H9 (cell line): ENCODE results near the gene VWF. TPM values are rescaled to one million over a fixed set of nuclear protein-coding genes. Genes with fewer than 3 reads are reported as not detected.

Experiments used
- DNase-seq: peaks from one replicate; pipeline ENCODE4 v3.0.0-alpha.2; 2017
- H2AFZ ChIP-seq: one replicate; pipeline ENCODE4 v1.6.1; 2013; ENCODE audit warnings: mild to moderate bottlenecking, low read length, control low read depth, moderate library complexity
- H2AK5ac ChIP-seq: 2 replicates; pipeline ENCODE4 v1.6.1; 2013; ENCODE audit warnings: low read length, control low read depth, mixed read lengths; ENCODE audit not compliant: insufficient read length
- H2BK120ac ChIP-seq: one replicate; pipeline ENCODE4 v1.6.1; 2013; ENCODE audit warnings: low read depth, mild to moderate bottlenecking, low read length, control low read depth, inconsistent platforms; ENCODE audit not compliant: poor library complexity, severe bottlenecking
- H2BK12ac ChIP-seq: 2 replicates; pipeline ENCODE4 v1.6.1; 2013; ENCODE audit warnings: low read length, control low read depth, mixed read lengths, low read depth; ENCODE audit not compliant: insufficient read length
- H2BK15ac ChIP-seq: 2 replicates; pipeline ENCODE4 v1.6.1; 2013; ENCODE audit warnings: low read depth, low read length, control low read depth
- H2BK20ac ChIP-seq: one replicate; pipeline ENCODE4 v1.6.1; 2013; ENCODE audit warnings: low read depth, mild to moderate bottlenecking, low read length, control low read depth, inconsistent platforms; ENCODE audit not compliant: poor library complexity, severe bottlenecking
- H2BK5ac ChIP-seq: 2 replicates; pipeline ENCODE4 v1.6.1; 2013; ENCODE audit warnings: low read length, control low read depth, mixed read lengths; ENCODE audit not compliant: insufficient read length
- H3K14ac ChIP-seq: 2 replicates; pipeline ENCODE4 v1.6.1; 2013; ENCODE audit warnings: low read length, control low read depth; ENCODE audit not compliant: insufficient read depth
- H3K18ac ChIP-seq: 2 replicates; pipeline ENCODE4 v1.6.1; 2013; ENCODE audit warnings: low read depth, mild to moderate bottlenecking, mixed read lengths, low read length, control low read depth; ENCODE audit not compliant: insufficient read length
- H3K23ac ChIP-seq: 2 replicates; pipeline ENCODE4 v1.6.1; 2013; ENCODE audit warnings: low read length, control low read depth, mixed read lengths, low read depth; ENCODE audit not compliant: insufficient read length
- H3K23me2 ChIP-seq: 2 replicates; pipeline ENCODE4 v1.6.1; 2013; ENCODE audit warnings: low read depth, mild to moderate bottlenecking, mixed read lengths, low read length, control low read depth; ENCODE audit not compliant: insufficient read length, poor library complexity, severe bottlenecking
- H3K27ac ChIP-seq: 2 replicates; pipeline ENCODE4 v1.5.1; 2013; ENCODE audit warnings: low read length, control low read depth, mixed read lengths, low read depth; ENCODE audit not compliant: insufficient read length
- H3K27me3 ChIP-seq: 2 replicates; pipeline ENCODE4 v1.6.1; 2013; ENCODE audit warnings: low read length, control low read depth, inconsistent platforms; ENCODE audit not compliant: insufficient read depth
- H3K4ac ChIP-seq: 2 replicates; pipeline ENCODE4 v1.6.1; 2013; ENCODE audit warnings: low read depth, mild to moderate bottlenecking, control low read depth, inconsistent platforms, low read length, moderate library complexity
- H3K4me1 ChIP-seq: 2 replicates; pipeline ENCODE4 v1.6.1; 2013; ENCODE audit warnings: low read length, control low read depth, inconsistent platforms; ENCODE audit not compliant: insufficient read depth
- H3K4me2 ChIP-seq: 2 replicates; pipeline ENCODE4 v1.6.1; 2013; ENCODE audit warnings: low read length, control low read depth, mixed read lengths; ENCODE audit not compliant: insufficient read length, insufficient read depth
- H3K56ac ChIP-seq: 2 replicates; pipeline ENCODE4 v1.6.1; 2013; ENCODE audit warnings: low read depth, mild to moderate bottlenecking, mixed read lengths, low read length, control low read depth; ENCODE audit not compliant: insufficient read length
- H3K79me1 ChIP-seq: 2 replicates; pipeline ENCODE4 v1.6.1; 2013; ENCODE audit warnings: low read depth, mild to moderate bottlenecking, moderate library complexity, low read length, control low read depth, inconsistent platforms; ENCODE audit not compliant: insufficient read depth, poor library complexity, severe bottlenecking
- H3K79me2 ChIP-seq: 2 replicates; pipeline ENCODE4 v1.6.1; 2013; ENCODE audit warnings: low read length, control low read depth, inconsistent platforms; ENCODE audit not compliant: insufficient read depth
- H3K9ac ChIP-seq: 2 replicates; pipeline ENCODE4 v1.6.1; 2013; ENCODE audit warnings: low read length, control low read depth, mixed read lengths; ENCODE audit not compliant: insufficient read length; ENCODE audit errors: extremely low read depth
- H3K9me3 ChIP-seq: one replicate; pipeline ENCODE4 v1.6.1; 2013; ENCODE audit warnings: low read depth, low read length, inconsistent platforms; ENCODE audit not compliant: control insufficient read depth
- H3T11ph ChIP-seq: one replicate; pipeline ENCODE4 v1.6.1; 2013; ENCODE audit warnings: mild to moderate bottlenecking, low read length, control low read depth, inconsistent platforms
- H4K20me1 ChIP-seq: one replicate; pipeline ENCODE4 v1.6.1; 2013; ENCODE audit not compliant: control insufficient read depth, insufficient read length, insufficient read depth
- H4K5ac ChIP-seq: 2 replicates; pipeline ENCODE4 v1.6.1; 2013; ENCODE audit warnings: low read depth, mild to moderate bottlenecking, mixed read lengths, low read length, control low read depth; ENCODE audit not compliant: insufficient read length
- H4K8ac ChIP-seq: replicated peaks from 2 replicates; pipeline ENCODE4 v1.6.1; 2013; ENCODE audit warnings: low read length, control low read depth, mixed read lengths, low read depth; ENCODE audit not compliant: insufficient read length
- H4K91ac ChIP-seq: 2 replicates; pipeline ENCODE4 v1.6.1; 2013; ENCODE audit warnings: low read depth, mild to moderate bottlenecking, moderate library complexity, mixed read lengths, low read length, control low read depth; ENCODE audit not compliant: insufficient read length
- H3K27ac Mint-ChIP-seq, 3 experiments: 2 replicates in 2 of 3; 3 replicates in 1 of 3; pipeline ENCODE4 v1.8.0; 2020 to 2021; ENCODE audit warnings: mixed read lengths in 3 of 3, mild to moderate bottlenecking in 1 of 3, moderate library complexity in 1 of 3
- H3K27me3 Mint-ChIP-seq: 2 replicates; pipeline ENCODE4 v1.8.0; 2021; ENCODE audit warnings: low read depth, mild to moderate bottlenecking, moderate library complexity, mixed read lengths
- H3K36me3 Mint-ChIP-seq, 3 experiments: 2 replicates in 2 of 3; 3 replicates in 1 of 3; pipeline ENCODE4 v1.8.0; 2020 to 2021; ENCODE audit warnings: low read depth in 3 of 3, mixed read lengths in 3 of 3; ENCODE audit not compliant: insufficient read depth in 1 of 3
- H3K4me1 Mint-ChIP-seq, 2 experiments: 2 replicates each; pipeline ENCODE4 v1.8.0; 2020; ENCODE audit warnings: mixed read lengths in 2 of 2
- H3K4me3 Mint-ChIP-seq, 2 experiments: 2 replicates in 1 of 2; 3 replicates in 1 of 2; pipeline ENCODE4 v1.8.0; 2020 to 2021; ENCODE audit warnings: mild to moderate bottlenecking in 2 of 2, mixed read lengths in 2 of 2, moderate library complexity in 1 of 2
- H3K9me3 Mint-ChIP-seq, 2 experiments: 2 replicates in 1 of 2; 3 replicates in 1 of 2; pipeline ENCODE4 v1.8.0; 2020; ENCODE audit warnings: mild to moderate bottlenecking in 2 of 2, mixed read lengths in 2 of 2, moderate library complexity in 1 of 2
- CTCF ChIP-seq: fragments of 200-600 bp; sonication (generic); conservative IDR thresholded peaks from 3 replicates; pipeline ENCODE4 v1.8.0; 2021; ENCODE audit warnings: antibody characterized with exemption, mild to moderate bottlenecking
- WGBS: extraction: QIAGEN DNeasy Blood & Tissue Kit; methylation state at CpG from one replicate; pipeline ENCODE4 v1.1.7; 2013; ENCODE audit warnings: missing lambda C conversion rate, low lambda C conversion rate, mixed read lengths; ENCODE audit not compliant: insufficient read length; ENCODE audit errors: extremely low coverage; 5-methylcytosine and 5-hydroxymethylcytosine counted together
- total RNA-seq: library from RNA; stranded (reverse); gene quantifications from 2 replicates; pipeline ENCODE4 v1.2.1, GENCODE V29; 2021

VWF gene
- total RNA-seq, 1 experiment from 2014 or later: 0.17 TPM

DNA sequence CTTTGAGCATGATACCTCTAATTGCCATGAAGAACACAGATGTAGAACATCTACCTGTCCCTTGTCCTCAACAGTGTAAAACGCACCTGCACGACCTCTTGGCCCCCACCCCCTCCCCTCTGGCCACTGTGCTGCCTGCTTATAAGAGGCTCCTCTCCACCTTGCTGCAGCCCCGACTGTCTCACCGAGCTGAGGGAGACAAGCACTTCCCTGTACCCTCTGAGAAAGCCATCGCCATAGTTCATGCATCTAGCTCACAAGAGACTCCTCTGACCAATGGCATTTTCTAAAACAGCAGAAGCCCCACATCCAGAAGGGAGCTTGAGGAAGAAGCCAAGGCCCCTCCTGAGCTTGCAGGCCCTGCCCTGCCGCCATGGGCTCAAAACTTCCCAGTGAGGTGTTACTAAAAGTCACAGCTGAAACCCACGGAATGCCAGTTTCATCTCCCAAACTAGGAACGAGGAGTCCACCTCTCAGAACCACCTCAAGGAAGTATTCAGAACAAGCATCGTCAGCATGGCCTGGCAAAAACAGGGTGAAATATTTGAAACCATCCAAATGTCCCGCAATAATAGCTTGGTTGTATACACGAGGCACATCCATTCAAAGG, 157.9 kb downstream of the VWF start:
- Histone ChIP-seq H4K91ac (no peak overlapping the region), H2BK20ac (no peak overlapping the region), H3K79me2 (no peaks in the 10 kb centered on the region), H2BK12ac (no peak overlapping the region), H2BK120ac (no peak overlapping the region), H3K4ac (no peak overlapping the region), H2BK5ac (no peak overlapping the region), H2BK15ac (no peak overlapping the region), H3K79me1 (no peaks in the 10 kb centered on the region), H4K8ac (no peak overlapping the region), H2AFZ (no peak overlapping the region), H4K5ac (no peak overlapping the region), H3K23ac (no peak overlapping the region), H3K18ac (no peak overlapping the region), H3K23me2 (no peaks in the 10 kb centered on the region), H3K27me3 (no peaks in the 10 kb centered on the region), H3T11ph (no peak overlapping the region), H3K4me1 (peaks cover 12% of the 10 kb centered on the region; the same call in 1 of the 2 replicates), H3K4me2 (no peak overlapping the region), H2AK5ac (no peak overlapping the region), H4K20me1 (no peaks in the 10 kb centered on the region), H3K9me3 (no peaks in the 10 kb centered on the region), H3K56ac (no peak overlapping the region), H3K27ac (no peak overlapping the region), H3K14ac (no peak overlapping the region), H3K9ac (no peak overlapping the region)
- no peak overlapping the region for H3K4me3 Mint-ChIP-seq
- no peak overlapping the region for H3K27ac Mint-ChIP-seq
- no CpG with 5 or more reads among the region's 11 CpGs for WGBS
- H3K36me3 Mint-ChIP-seq: no peaks in the 10 kb centered on the region
- H3K9me3 Mint-ChIP-seq: no peaks in the 10 kb centered on the region
- H3K27me3 Mint-ChIP-seq: peaks cover 24% of the 10 kb centered on the region
- no peak for TF ChIP-seq CTCF
- DNase-seq: no peak
- H3K4me1 Mint-ChIP-seq: peaks cover 27 to 38% of the 10 kb centered on the region in 2 experiments
